Measurements from ENCODE around the gene ARFGEF2.

DNA sequence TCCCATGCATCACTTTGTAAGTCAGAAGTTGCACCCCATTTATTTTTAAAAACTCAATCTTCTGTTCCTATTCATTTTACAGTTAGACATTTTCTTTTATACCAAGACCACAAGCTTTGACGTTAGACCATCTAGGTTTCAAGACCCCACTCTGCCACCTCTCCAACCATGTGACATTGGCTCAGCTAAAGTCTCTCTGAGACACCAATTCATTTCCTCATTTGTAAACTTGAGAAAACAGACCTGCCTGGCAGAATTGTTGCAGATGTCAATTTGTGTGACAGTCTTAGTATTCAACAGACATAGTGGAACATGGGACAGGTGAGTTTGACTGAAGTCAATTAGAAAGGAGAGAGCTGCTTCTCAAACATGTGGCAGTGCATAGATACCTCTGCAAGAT, 69.0 kb downstream of the ARFGEF2 start:
- TF ChIP-seq, protein P1, sequence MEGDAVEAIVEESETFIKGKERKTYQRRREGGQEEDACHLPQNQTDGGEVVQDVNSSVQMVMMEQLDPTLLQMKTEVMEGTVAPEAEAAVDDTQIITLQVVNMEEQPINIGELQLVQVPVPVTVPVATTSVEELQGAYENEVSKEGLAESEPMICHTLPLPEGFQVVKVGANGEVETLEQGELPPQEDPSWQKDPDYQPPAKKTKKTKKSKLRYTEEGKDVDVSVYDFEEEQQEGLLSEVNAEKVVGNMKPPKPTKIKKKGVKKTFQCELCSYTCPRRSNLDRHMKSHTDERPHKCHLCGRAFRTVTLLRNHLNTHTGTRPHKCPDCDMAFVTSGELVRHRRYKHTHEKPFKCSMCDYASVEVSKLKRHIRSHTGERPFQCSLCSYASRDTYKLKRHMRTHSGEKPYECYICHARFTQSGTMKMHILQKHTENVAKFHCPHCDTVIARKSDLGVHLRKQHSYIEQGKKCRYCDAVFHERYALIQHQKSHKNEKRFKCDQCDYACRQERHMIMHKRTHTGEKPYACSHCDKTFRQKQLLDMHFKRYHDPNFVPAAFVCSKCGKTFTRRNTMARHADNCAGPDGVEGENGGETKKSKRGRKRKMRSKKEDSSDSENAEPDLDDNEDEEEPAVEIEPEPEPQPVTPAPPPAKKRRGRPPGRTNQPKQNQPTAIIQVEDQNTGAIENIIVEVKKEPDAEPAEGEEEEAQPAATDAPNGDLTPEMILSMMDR (IDR thresholded peaks at IDR 0.05): no peak
- TF ChIP-seq POLR2A (IDR thresholded peaks at IDR 0.05): no peak
